Endothelial cell of umbilical vein (primary cell): ENCODE results near the gene CDH3. TPM values are rescaled to one million over a fixed set of nuclear protein-coding genes. Genes with fewer than 3 reads are reported as not detected.

Experiments used
- BruUV-seq: library from RNA; stranded (reverse); fragments of 400-500 nt; replicated peaks from 2 replicates; lab custom pipeline; 2021; lab: Mats Ljungman, UMichigan
- CTCF ChIA-PET: fragments of 300-600, 350-600 bp; sonication (Branson Sonifier 250); formaldehyde crosslinking; loops from one replicate; lab custom pipeline; 2021; ENCODE audit warnings: antibody characterized with exemption, inconsistent platforms; lab: Charles Lee
- POLR2A ChIA-PET: fragments of 300-600, 350-600 bp; sonication (Branson Sonifier 250); formaldehyde crosslinking; loops from one replicate; lab custom pipeline; 2021; ENCODE audit warnings: antibody characterized with exemption, inconsistent platforms; lab: Charles Lee
- DNase-seq: peaks from one replicate; pipeline ENCODE4 v3.0.0-alpha.2; 2011; ENCODE audit warnings: low read depth, low spot score
- FAIRE-seq: peaks from 2 replicates; lab custom pipeline; 2011; peaks lifted over from hg19 to GRCh38; lab: Jason Lieb, UNC
- H2AFZ ChIP-seq: 2 replicates; pipeline ENCODE4 v1.6.0; 2012; ENCODE audit warnings: low read depth, low read length, control low read depth, inconsistent platforms
- H3K27ac ChIP-seq: 2 replicates; pipeline ENCODE4 v1.5.1; 2011; ENCODE audit warnings: low read depth, mild to moderate bottlenecking, control low read depth, low read length, moderate library complexity; ENCODE audit not compliant: insufficient read depth
- H3K27me3 ChIP-seq, 2 experiments: 2 replicates each; pipeline versions ENCODE4 v1.6.0 to v1.6.1; 2011; ENCODE audit warnings: low read length in 2 of 2, mixed read lengths in 1 of 2; ENCODE audit not compliant: control insufficient read depth in 2 of 2, insufficient read depth in 2 of 2
- H3K36me3 ChIP-seq, 2 experiments: 2 replicates in 1 of 2; 3 replicates in 1 of 2; pipeline ENCODE4 v1.5.1; 2011; ENCODE audit warnings: low read length in 2 of 2, mild to moderate bottlenecking in 1 of 2, moderate library complexity in 1 of 2; ENCODE audit not compliant: control insufficient read depth in 2 of 2, insufficient read depth in 2 of 2; ENCODE audit errors: extremely low read depth in 1 of 2
- H3K4me1 ChIP-seq: 3 replicates; pipeline ENCODE4 v1.5.1; 2011; ENCODE audit warnings: mild to moderate bottlenecking, low read length; ENCODE audit not compliant: control insufficient read depth, insufficient read depth; ENCODE audit errors: extremely low read depth
- H3K4me2 ChIP-seq: 2 replicates; pipeline ENCODE4 v1.6.1; 2011; ENCODE audit warnings: low read length, control low read depth, mixed read lengths; ENCODE audit not compliant: insufficient read depth
- H3K4me3 ChIP-seq, 3 experiments: fragments of 200-600 bp in 1 of 3; sonication (generic), shearing (Covaris generic) in 1 of 3; replicated peaks in 1 of 3; 2 replicates each; pipeline ENCODE4 v1.5.1; 2011 to 2016; ENCODE audit warnings: control low read depth in 3 of 3, low read length in 3 of 3, mild to moderate bottlenecking in 2 of 3, inconsistent platforms in 1 of 3, low read depth in 1 of 3, moderate library complexity in 1 of 3; ENCODE audit not compliant: insufficient read depth in 1 of 3
- H3K79me2 ChIP-seq: 2 replicates; pipeline ENCODE4 v1.6.0; 2012; ENCODE audit warnings: low read length, inconsistent platforms; ENCODE audit not compliant: control insufficient read depth, insufficient read depth
- H3K9ac ChIP-seq: replicated peaks from 2 replicates; pipeline ENCODE3; 2011; ENCODE audit warnings: low read length, control low read depth; ENCODE audit not compliant: insufficient read depth; ENCODE audit errors: extremely low read depth
- H3K9me1 ChIP-seq: replicated peaks from 3 replicates; pipeline ENCODE4 v1.6.0; 2011; ENCODE audit warnings: mild to moderate bottlenecking, low read length; ENCODE audit not compliant: control insufficient read depth, insufficient read depth; ENCODE audit errors: extremely low read depth
- H3K9me3 ChIP-seq: replicated peaks from 2 replicates; pipeline ENCODE4 v1.5.1; 2012; ENCODE audit warnings: low read length, inconsistent platforms; ENCODE audit not compliant: control insufficient read depth, insufficient read depth
- H4K20me1 ChIP-seq: replicated peaks from 2 replicates; pipeline ENCODE3; 2011; ENCODE audit warnings: mild to moderate bottlenecking, low read length; ENCODE audit not compliant: control insufficient read depth, insufficient read depth; ENCODE audit errors: extremely low read depth
- EZH2 ChIP-seq: IDR thresholded peaks from 2 replicates; pipeline ENCODE4 v1.6.1; 2012; ENCODE audit warnings: borderline replicate concordance, low read depth, mild to moderate bottlenecking, moderate library complexity, low read length, inconsistent platforms; ENCODE audit not compliant: severe bottlenecking
- JUN ChIP-seq: IDR thresholded peaks from 2 replicates; pipeline ENCODE4 v1.6.1; 2011; ENCODE audit warnings: borderline replicate concordance, low read depth; ENCODE audit not compliant: insufficient read length, insufficient read depth
- MYC ChIP-seq: IDR thresholded peaks from one replicate; pipeline ENCODE4 v1.6.1; 2011; ENCODE audit warnings: mild to moderate bottlenecking, low read depth, low read length
- POLR2A ChIP-seq: IDR thresholded peaks from 2 replicates; pipeline ENCODE4 v1.6.1; 2012; ENCODE audit warnings: low read depth, mild to moderate bottlenecking, control low read depth, low read length
- dilution Hi-C: fragments of 300-500 bp; cut with MboI; formaldehyde crosslinking; loops from one replicate; pipeline ENCODE4 v1.15.0; 2019; ENCODE audit warnings: low sequenced_read_pairs; ENCODE audit not compliant: extremely low pct_ligation_motif_present
- intact Hi-C: fragments of 100-400 bp; cut with micrococcal nuclease; formaldehyde crosslinking; loops from one replicate; pipeline ENCODE4 v1.10.0; 2022
- polyA plus RNA-seq, 4 experiments: library from polyadenylated mRNA; depleted of rRNA in 3 of 4; stranded (reverse) in 3 of 4; unstranded in 1 of 4; fragments of >200 nt; gene quantifications; 2 replicates each; pipeline versions ENCODE4 v1.2.1 to v1.2.3, GENCODE V29; 2011 to 2012; ENCODE audit warnings: missing spikeins in 1 of 4
- total RNA-seq: library from RNA; stranded (reverse); gene quantifications from 2 replicates; pipeline ENCODE4 v1.2.3, GENCODE V29; 2021
- TF ChIP-seq, protein P1 (sequence below), 2 donors: IDR thresholded peaks; 1 replicate in 1 of 2; 2 replicates in 1 of 2; pipeline ENCODE4 v1.5.1; 2011; ENCODE audit warnings: low read length in 2 of 2, mild to moderate bottlenecking in 2 of 2, moderate library complexity in 2 of 2, control low read depth in 1 of 2, inconsistent platforms in 1 of 2, low read depth in 1 of 2; ENCODE audit not compliant: insufficient read depth in 1 of 2; ENCODE audit errors: extremely low read depth in 1 of 2

Gene CDH3
- total and polyA plus RNA-seq, 2 donors (not counting 3 experiments of a cell fraction or from before 2014, with no cell fraction given), result 0.03 TPM; not detected in 1

DNA sequence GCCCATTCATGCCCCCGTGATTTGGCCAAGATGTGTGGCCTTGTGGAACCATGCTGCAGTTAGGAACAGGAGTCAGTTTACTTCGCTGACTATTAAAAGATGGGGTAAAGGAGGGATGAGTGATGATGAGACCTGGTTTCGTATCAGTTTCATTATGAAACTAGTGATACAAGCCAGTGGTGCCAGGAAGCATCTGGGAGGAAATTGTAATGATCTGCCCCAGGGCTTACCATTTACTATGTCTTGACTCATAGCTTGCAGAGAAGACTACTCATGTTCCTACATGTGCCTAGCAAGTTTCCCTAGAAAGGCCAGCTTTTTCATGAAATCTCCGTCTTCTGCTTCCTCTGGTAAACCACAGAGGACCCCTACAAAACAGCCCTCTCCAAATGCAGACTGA is 23.2 kb downstream of the CDH3 start:
- Histone ChIP-seq H3K9ac (no peak overlapping the region), H3K27me3 (no peaks in the 10 kb centered on the region), H2AFZ (no peak overlapping the region), H3K9me3 (no peaks in the 10 kb centered on the region), H3K4me3 (no peak overlapping the region), H3K79me2 (no peaks in the 10 kb centered on the region), H4K20me1 (no peaks in the 10 kb centered on the region), H3K36me3 (no peaks in the 10 kb centered on the region), H3K4me2 (no peak overlapping the region), H3K4me1 (no peaks in the 10 kb centered on the region), H3K9me1 (no peaks in the 10 kb centered on the region), H3K27ac (no peak overlapping the region)
- BruUV-seq, result no TSS peak
- FAIRE-seq, result no peak
- dilution Hi-C loops, result no loop called here
- intact Hi-C loops, result no loop called here
- ChIA-PET POLR2A (no interaction called here), CTCF (interaction anchor here (0.6 to 1.4 kb wide), 5 partner anchors 10 to 148 kb away, joined by 3 to 4 read pairs (median 3); no protein-coding TSS in a partner anchor)
- DNase-seq, result no peak
- TF ChIP-seq EZH2 (no peak), JUN (no peak), POLR2A (no peak), MYC (no peak)
- TF ChIP-seq, protein P1, sequence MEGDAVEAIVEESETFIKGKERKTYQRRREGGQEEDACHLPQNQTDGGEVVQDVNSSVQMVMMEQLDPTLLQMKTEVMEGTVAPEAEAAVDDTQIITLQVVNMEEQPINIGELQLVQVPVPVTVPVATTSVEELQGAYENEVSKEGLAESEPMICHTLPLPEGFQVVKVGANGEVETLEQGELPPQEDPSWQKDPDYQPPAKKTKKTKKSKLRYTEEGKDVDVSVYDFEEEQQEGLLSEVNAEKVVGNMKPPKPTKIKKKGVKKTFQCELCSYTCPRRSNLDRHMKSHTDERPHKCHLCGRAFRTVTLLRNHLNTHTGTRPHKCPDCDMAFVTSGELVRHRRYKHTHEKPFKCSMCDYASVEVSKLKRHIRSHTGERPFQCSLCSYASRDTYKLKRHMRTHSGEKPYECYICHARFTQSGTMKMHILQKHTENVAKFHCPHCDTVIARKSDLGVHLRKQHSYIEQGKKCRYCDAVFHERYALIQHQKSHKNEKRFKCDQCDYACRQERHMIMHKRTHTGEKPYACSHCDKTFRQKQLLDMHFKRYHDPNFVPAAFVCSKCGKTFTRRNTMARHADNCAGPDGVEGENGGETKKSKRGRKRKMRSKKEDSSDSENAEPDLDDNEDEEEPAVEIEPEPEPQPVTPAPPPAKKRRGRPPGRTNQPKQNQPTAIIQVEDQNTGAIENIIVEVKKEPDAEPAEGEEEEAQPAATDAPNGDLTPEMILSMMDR (IDR thresholded peaks at IDR 0.05; ENCODE audit: extremely low read depth in 1 of 2, insufficient read depth in 1 of 2, low read depth in 1 of 2, low read length in 2 of 2), result no peak
